ENCODE data around the gene RPL12.

RPL12 gene

DNA sequence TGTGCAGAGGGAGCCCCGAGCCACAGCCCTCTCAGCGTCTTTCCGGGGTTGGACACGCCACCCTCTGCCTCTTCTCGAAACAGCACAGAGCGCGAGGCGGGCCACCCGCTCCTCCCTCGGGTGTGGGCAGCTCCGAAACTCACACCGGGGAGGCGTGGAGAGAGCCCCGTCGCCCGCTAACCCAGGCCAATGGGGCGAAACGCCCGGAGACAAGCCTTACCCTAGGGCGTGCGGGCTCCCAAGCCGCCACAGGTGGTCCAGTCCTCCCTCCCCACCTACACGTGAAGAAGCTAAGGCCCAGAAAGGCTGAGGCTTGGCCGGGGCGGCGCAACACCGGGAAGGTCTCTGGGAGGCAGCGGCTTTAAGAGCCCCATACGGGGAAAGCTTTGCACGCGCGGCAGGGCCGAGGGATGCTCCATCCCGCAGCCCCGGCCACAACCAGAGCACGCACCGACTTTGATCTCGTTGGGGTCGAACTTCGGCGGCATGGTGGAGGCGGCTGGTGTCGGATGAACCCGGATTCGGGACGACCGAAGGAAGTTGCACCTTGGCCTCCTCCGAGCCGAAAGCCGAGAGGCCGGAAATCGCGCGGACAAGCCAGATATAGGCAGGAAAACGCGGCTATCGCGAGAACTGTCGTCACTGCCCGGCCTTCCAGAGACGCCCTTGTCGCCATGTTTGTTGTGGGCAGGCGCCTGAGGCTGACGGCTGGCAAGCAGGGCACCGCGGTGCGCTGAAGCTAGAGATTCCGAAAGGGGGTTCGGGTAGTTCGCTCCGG lies at the start of gene RPL12, which contains the start of gene LRSAM1:
Gene RPL12, minus strand, starts transcription at position 577 of the 778 bp plus-strand sequence. Its CDS starts 89 bp downstream, at position 488.
Gene LRSAM1, plus strand, starts transcription at position 681 of the 778 bp plus-strand sequence. CDS start 3,018 bp downstream, outside the sequence.
- TF ChIP-seq FOXP2 (optimal IDR thresholded peaks at IDR 0.05; ENCODE audit: control extremely low read depth, extremely low read length, insufficient read depth) (no peak), POLR2AphosphoS5 (IDR thresholded peaks at IDR 0.05; ENCODE audit: borderline replicate concordance, low read depth, low read length) (peak; percentile 100)
- H3K36me3 ChIP-seq (ENCODE audit: insufficient read depth, low read length), result peaks cover 50% of the 10 kb centered on the region
- peak within 1 kb of the TSS; percentile 100 for H3K9ac ChIP-seq (ENCODE audit: insufficient read length)
- H3K4me3 ChIP-seq, result peak within 1 kb of the TSS; percentile 98
- no peaks in the 10 kb centered on the region for H3K9me3 ChIP-seq (ENCODE audit: low read depth, low read length)
- peak within 1 kb of the TSS; percentile 97 for H3K27ac ChIP-seq
- DNase-seq (ENCODE audit: low read depth, low spot score), result peak; percentile 81

DNA sequence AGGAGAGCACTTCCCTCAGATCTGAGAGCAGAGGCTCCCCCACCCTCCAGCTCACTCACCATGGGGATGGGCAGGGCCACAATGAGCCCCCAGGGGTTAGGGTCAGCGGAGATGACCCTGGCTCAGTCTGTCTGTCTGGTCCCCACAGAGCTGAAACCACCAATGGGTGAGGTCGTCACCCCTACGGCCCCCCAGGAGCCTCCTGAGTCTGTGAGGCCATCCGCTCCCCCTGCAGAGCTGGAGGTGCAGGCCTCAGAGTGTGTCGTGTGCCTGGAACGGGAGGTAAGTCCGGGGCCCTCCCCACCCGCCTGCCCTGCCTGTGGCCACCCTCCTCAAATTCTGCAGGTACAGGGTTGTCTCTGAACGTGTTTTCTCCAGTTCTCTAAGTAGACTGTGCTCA lies 49.7 kb upstream of the RPL12 start:
- H3K9ac ChIP-seq (ENCODE audit: insufficient read length), result no peak overlapping the region
- no peak overlapping the region for H3K4me3 ChIP-seq
- H3K27ac ChIP-seq, result no peak overlapping the region
- DNase-seq (ENCODE audit: low read depth, low spot score), result no peak
- H3K9me3 ChIP-seq (ENCODE audit: low read depth, low read length), result no peaks in the 10 kb centered on the region
- no peaks in the 10 kb centered on the region for H3K36me3 ChIP-seq (ENCODE audit: insufficient read depth, low read length)
- TF ChIP-seq EZH2 (IDR thresholded peaks at IDR 0.05) (no peak), POLR2AphosphoS5 (IDR thresholded peaks at IDR 0.05; ENCODE audit: borderline replicate concordance, low read depth, low read length) (no peak), FOXP2 (optimal IDR thresholded peaks at IDR 0.05; ENCODE audit: control extremely low read depth, extremely low read length, insufficient read depth) (no peak)

DNA sequence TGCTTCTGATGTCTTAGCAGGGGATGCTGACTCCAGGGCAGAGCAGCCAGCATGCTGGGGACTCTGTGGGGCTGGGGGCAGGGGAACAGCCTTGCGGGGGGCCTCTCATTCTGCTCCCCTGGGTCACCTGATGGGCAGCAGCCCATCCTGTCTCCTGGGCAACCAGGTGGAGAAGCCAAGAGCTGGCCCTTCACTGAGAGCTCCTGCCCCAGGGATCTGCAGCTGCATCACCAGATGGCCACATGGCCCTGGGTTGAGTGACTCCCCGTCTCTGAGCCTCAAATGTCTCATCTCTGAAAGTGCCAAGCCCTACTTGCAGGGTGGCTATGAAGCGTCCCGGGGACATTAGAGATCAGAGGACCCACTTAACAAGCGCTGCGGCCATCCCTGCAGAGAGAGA lies 49.2 kb upstream of the RPL12 start:
- TF ChIP-seq FOXP2 (optimal IDR thresholded peaks at IDR 0.05; ENCODE audit: control extremely low read depth, extremely low read length, insufficient read depth), result no peak
- TF ChIP-seq EZH2 (IDR thresholded peaks at IDR 0.05), result no peak
- no peak for TF ChIP-seq POLR2AphosphoS5 (IDR thresholded peaks at IDR 0.05; ENCODE audit: borderline replicate concordance, low read depth, low read length)
- Histone ChIP-seq H3K9ac (ENCODE audit: insufficient read length) (no peak overlapping the region), H3K36me3 (ENCODE audit: insufficient read depth, low read length) (no peaks in the 10 kb centered on the region), H3K27ac (no peak overlapping the region), H3K9me3 (ENCODE audit: low read depth, low read length) (no peaks in the 10 kb centered on the region), H3K4me3 (no peak overlapping the region)
- DNase-seq (ENCODE audit: low read depth, low spot score), result no peak

DNA sequence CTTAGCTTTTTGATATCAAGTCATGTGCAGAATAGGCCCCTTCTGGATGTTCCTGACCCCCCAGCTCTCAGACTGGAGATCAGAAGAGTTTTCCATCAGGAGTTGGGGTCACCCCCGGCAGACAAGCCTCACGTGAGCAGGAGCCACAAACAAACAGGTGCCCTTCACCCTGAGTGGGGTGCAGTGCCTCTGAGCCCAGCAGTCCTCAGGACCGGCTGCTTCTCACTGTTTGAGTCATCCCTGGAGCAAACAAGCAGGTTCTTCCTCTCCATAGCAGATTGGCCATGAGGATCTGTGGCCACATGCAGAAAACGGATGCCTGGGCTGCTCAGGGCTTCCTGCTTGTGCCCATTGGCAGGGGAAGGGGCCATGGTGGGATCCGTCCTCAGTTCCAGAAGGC lies 47.1 kb upstream of the RPL12 start:
- Histone ChIP-seq H3K4me3 (no peak overlapping the region), H3K36me3 (ENCODE audit: insufficient read depth, low read length) (no peaks in the 10 kb centered on the region), H3K9ac (ENCODE audit: insufficient read length) (no peak overlapping the region), H3K9me3 (ENCODE audit: low read depth, low read length) (no peaks in the 10 kb centered on the region), H3K27ac (no peak overlapping the region)
- TF ChIP-seq FOXP2 (optimal IDR thresholded peaks at IDR 0.05; ENCODE audit: control extremely low read depth, extremely low read length, insufficient read depth), result no peak
- no peak for TF ChIP-seq EZH2 (IDR thresholded peaks at IDR 0.05)
- TF ChIP-seq POLR2AphosphoS5 (IDR thresholded peaks at IDR 0.05; ENCODE audit: borderline replicate concordance, low read depth, low read length), result no peak
- DNase-seq (ENCODE audit: low read depth, low spot score), result no peak

DNA sequence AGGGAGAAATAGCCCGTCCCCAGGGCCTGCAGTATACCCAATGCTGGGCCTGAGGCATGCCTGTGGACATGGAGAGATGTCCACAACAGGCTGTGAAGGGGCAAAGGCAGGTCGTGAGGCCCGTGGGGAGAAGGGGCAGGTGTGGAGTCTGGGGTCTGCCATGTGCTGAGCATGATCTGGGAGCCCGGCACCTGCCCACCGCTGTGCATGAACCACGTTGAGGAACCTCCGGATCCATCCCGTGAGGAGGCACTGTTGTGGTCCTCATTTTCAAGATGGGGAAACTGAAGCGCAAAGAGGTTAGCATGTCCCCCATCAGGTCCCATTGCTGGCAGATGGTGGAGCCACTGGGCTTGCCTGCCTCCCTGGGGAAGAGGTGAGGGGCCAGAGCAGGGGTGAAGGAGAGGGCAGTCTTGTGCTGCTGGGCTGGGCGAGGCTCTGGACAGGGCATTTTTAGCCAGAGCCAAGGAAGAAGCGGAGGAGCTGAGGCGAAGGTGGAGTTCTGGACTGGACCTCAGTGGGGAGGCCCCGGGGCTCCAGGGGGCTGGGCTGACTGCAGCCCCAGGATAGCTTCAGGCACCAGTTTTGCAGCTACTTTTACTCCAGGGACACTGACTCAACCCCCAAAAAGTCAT lies 46.6 kb upstream of the RPL12 start:
- no peak for DNase-seq (ENCODE audit: low read depth, low spot score)
- Histone ChIP-seq H3K9ac (ENCODE audit: insufficient read length) (no peak overlapping the region), H3K9me3 (ENCODE audit: low read depth, low read length) (no peaks in the 10 kb centered on the region), H3K4me3 (no peak overlapping the region), H3K36me3 (ENCODE audit: insufficient read depth, low read length) (no peaks in the 10 kb centered on the region), H3K27ac (no peak overlapping the region)
- no peak for TF ChIP-seq FOXP2 (optimal IDR thresholded peaks at IDR 0.05; ENCODE audit: control extremely low read depth, extremely low read length, insufficient read depth)
- TF ChIP-seq POLR2AphosphoS5 (IDR thresholded peaks at IDR 0.05; ENCODE audit: borderline replicate concordance, low read depth, low read length), result no peak
- TF ChIP-seq EZH2 (IDR thresholded peaks at IDR 0.05), result no peak

DNA sequence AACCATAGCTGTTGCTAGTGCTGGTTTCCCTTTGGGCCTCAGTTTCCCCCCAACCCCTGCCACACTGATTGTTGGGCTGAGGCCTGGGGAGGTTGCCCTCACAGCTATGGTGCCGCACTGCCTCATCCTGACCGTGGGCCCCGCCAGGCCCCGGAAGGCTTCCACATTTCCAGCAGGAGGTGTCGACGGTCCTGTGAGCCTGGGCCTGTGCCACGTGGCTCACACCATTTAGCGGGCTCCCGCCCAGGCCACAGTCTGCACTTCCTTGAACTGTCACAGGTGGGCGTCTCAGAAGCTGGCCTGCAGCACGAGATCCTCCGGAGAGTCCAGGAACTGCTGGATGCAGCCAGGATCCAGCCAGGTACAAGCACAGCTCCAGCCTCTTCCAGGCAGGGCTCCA lies 45.8 kb upstream of the RPL12 start:
- Histone ChIP-seq H3K4me3 (no peak overlapping the region), H3K9ac (ENCODE audit: insufficient read length) (no peak overlapping the region), H3K27ac (no peak overlapping the region), H3K9me3 (ENCODE audit: low read depth, low read length) (no peaks in the 10 kb centered on the region), H3K36me3 (ENCODE audit: insufficient read depth, low read length) (no peaks in the 10 kb centered on the region)
- no peak for TF ChIP-seq FOXP2 (optimal IDR thresholded peaks at IDR 0.05; ENCODE audit: control extremely low read depth, extremely low read length, insufficient read depth)
- TF ChIP-seq EZH2 (IDR thresholded peaks at IDR 0.05), result no peak
- no peak for TF ChIP-seq POLR2AphosphoS5 (IDR thresholded peaks at IDR 0.05; ENCODE audit: borderline replicate concordance, low read depth, low read length)
- DNase-seq (ENCODE audit: low read depth, low spot score), result no peak

DNA sequence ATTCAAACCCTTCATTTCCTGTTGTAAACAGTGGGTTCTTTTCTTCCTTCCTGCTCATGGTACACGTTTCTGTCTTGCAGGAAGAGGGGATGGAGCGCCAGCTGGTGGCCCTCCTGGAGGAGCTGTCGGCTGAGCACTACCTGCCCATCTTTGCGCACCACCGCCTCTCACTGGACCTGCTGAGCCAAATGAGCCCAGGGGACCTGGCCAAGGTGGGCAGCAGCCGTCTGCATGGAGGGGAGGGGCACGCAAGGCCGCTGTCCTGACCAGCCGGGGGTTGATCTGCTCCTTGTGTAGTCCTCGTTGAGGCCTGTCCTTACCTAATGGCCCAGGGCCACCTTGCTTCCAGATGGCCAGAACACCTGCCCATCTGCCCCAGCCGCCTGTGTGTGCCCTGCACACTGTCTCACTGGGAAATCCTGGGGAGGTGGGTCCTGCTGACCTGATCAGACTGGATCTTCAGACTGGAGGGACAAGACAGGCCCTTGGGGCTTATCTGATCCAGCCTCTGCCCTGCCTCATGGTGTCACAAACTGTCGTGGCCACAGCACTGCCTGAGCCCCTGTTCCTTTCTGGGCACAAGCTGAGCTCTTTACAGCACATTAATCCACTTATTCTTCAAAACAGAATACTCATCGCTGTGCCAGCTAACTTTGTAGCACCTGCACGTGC lies 44.8 kb upstream of the RPL12 start:
- no peak for DNase-seq (ENCODE audit: low read depth, low spot score)
- TF ChIP-seq FOXP2 (optimal IDR thresholded peaks at IDR 0.05; ENCODE audit: control extremely low read depth, extremely low read length, insufficient read depth), result no peak
- Histone ChIP-seq H3K36me3 (ENCODE audit: insufficient read depth, low read length) (no peaks in the 10 kb centered on the region), H3K4me3 (no peak overlapping the region), H3K9me3 (ENCODE audit: low read depth, low read length) (no peaks in the 10 kb centered on the region), H3K9ac (ENCODE audit: insufficient read length) (no peak overlapping the region), H3K27ac (no peak overlapping the region)

DNA sequence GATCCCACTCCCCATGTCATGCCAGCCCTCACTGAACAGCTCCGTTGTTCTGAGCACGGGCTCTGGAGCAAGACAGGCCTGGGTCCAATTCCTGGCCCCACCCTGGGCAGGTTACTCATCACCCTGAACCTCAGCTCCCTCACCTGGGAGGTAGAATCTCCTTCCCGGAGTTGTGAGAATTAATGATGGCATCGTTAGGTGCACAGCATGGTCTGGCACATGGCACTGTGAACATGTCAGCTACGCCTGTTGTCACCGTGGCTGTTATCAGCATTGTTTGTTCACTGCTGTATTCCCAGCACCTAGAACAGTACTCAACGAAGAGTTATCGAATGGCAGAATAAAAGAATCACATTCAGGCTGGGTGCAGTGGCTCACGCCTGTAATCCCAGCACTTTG lies 43.1 kb upstream of the RPL12 start:
- DNase-seq (ENCODE audit: low read depth, low spot score), result no peak
- Histone ChIP-seq H3K36me3 (ENCODE audit: insufficient read depth, low read length) (no peaks in the 10 kb centered on the region), H3K4me3 (no peak overlapping the region), H3K9me3 (ENCODE audit: low read depth, low read length) (no peaks in the 10 kb centered on the region), H3K9ac (ENCODE audit: insufficient read length) (no peak overlapping the region), H3K27ac (no peak overlapping the region)
- TF ChIP-seq POLR2AphosphoS5 (IDR thresholded peaks at IDR 0.05; ENCODE audit: borderline replicate concordance, low read depth, low read length) (no peak), FOXP2 (optimal IDR thresholded peaks at IDR 0.05; ENCODE audit: control extremely low read depth, extremely low read length, insufficient read depth) (no peak), EZH2 (IDR thresholded peaks at IDR 0.05) (no peak)

Measured in SK-N-MC (cell line).